Measurements from ENCODE around the gene YPEL2.

DNA sequence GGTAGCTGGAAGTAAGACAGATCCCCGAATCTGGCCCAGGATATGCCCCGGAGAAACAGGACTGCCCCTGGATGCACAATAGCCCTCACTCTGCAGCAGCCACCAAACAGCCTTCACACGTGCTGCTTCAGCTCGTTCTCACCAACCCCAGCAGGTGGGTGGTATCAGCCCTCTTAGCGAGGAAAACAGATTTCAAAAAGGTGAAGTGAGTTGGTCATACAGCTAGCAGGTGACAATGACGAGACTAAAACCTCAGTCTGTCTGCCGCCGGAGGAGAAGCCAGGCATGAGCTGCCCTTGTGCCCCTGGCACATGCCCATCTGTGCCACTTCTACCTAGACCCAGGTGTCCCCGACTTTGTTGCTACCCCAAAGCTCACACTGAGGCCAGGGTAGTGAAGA is 92.4 kb downstream of the YPEL2 start:
- TF ChIP-seq, protein P1, sequence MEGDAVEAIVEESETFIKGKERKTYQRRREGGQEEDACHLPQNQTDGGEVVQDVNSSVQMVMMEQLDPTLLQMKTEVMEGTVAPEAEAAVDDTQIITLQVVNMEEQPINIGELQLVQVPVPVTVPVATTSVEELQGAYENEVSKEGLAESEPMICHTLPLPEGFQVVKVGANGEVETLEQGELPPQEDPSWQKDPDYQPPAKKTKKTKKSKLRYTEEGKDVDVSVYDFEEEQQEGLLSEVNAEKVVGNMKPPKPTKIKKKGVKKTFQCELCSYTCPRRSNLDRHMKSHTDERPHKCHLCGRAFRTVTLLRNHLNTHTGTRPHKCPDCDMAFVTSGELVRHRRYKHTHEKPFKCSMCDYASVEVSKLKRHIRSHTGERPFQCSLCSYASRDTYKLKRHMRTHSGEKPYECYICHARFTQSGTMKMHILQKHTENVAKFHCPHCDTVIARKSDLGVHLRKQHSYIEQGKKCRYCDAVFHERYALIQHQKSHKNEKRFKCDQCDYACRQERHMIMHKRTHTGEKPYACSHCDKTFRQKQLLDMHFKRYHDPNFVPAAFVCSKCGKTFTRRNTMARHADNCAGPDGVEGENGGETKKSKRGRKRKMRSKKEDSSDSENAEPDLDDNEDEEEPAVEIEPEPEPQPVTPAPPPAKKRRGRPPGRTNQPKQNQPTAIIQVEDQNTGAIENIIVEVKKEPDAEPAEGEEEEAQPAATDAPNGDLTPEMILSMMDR (IDR thresholded peaks at IDR 0.05): no peak
- no peak for TF ChIP-seq POLR2A (IDR thresholded peaks at IDR 0.05)
